ENCODE data around the gene ZCWPW2.

ZCWPW2 gene

GRCh38 chr3:28502397-28502937 is 153.9 kb downstream of the ZCWPW2 start:
- DNase-seq (ENCODE audit: low read depth, low spot score) = no peak
- in situ Hi-C loops (cut with HindIII; ENCODE audit: low sequenced_read_pairs) = no loop called here

GRCh38 chr3:28504976-28505375 is 156.5 kb downstream of the ZCWPW2 start:
- no peak for DNase-seq (ENCODE audit: low read depth, low spot score)
- no peak for TF ChIP-seq CTCF (IDR thresholded peaks at IDR 0.05; ENCODE audit: low read depth, low read length)
- in situ Hi-C loops (cut with HindIII; ENCODE audit: low sequenced_read_pairs) = no loop called here
- H3K4me3 ChIP-seq (ENCODE audit: low read depth, low read length) = no peak overlapping the region

More at GRCh38 chr3:28502397-28502937, 153.9 kb downstream of the ZCWPW2 start:
- no peak for TF ChIP-seq CTCF (IDR thresholded peaks at IDR 0.05; ENCODE audit: low read depth, low read length)
- H3K4me3 ChIP-seq (ENCODE audit: low read depth, low read length) = no peak overlapping the region

GRCh38 chr3:28521663-28522062 is 173.1 kb downstream of the ZCWPW2 start:
- in situ Hi-C loops (cut with HindIII; ENCODE audit: low sequenced_read_pairs) = no loop called here
- no peak for TF ChIP-seq CTCF (IDR thresholded peaks at IDR 0.05; ENCODE audit: low read depth, low read length)
- DNase-seq (ENCODE audit: low read depth, low spot score) = no peak
- no peak overlapping the region for H3K4me3 ChIP-seq (ENCODE audit: low read depth, low read length)

GRCh38 chr3:28542351-28542750 is 193.8 kb downstream of the ZCWPW2 start:
- H3K4me3 ChIP-seq (ENCODE audit: low read depth, low read length) = no peak overlapping the region
- no peak for DNase-seq (ENCODE audit: low read depth, low spot score)
- in situ Hi-C loops (cut with HindIII; ENCODE audit: low sequenced_read_pairs) = no loop called here

GRCh38 chr3:28544236-28544635 is 195.7 kb downstream of the ZCWPW2 start:
- in situ Hi-C loops (cut with HindIII; ENCODE audit: low sequenced_read_pairs) = no loop called here
- no peak overlapping the region for H3K4me3 ChIP-seq (ENCODE audit: low read depth, low read length)
- DNase-seq (ENCODE audit: low read depth, low spot score) = no peak
- TF ChIP-seq CTCF (IDR thresholded peaks at IDR 0.05; ENCODE audit: low read depth, low read length) = no peak

More at GRCh38 chr3:28542351-28542750, 193.8 kb downstream of the ZCWPW2 start:
- TF ChIP-seq CTCF (IDR thresholded peaks at IDR 0.05; ENCODE audit: low read depth, low read length) = no peak

- in situ Hi-C loops (cut with HindIII; ENCODE audit: low sequenced_read_pairs) = no loop called here
- no peak for TF ChIP-seq CTCF (IDR thresholded peaks at IDR 0.05; ENCODE audit: low read depth, low read length)
These were observed 196.3 kb downstream of the ZCWPW2 start for GRCh38 chr3:28544831-28545230.

GRCh38 chr3:28547677-28548076 is 199.2 kb downstream of the ZCWPW2 start:
- no peak for TF ChIP-seq CTCF (IDR thresholded peaks at IDR 0.05; ENCODE audit: low read depth, low read length)
- in situ Hi-C loops (cut with HindIII; ENCODE audit: low sequenced_read_pairs) = no loop called here
- no peak overlapping the region for H3K4me3 ChIP-seq (ENCODE audit: low read depth, low read length)
- DNase-seq (ENCODE audit: low read depth, low spot score) = no peak

More at GRCh38 chr3:28544831-28545230, 196.3 kb downstream of the ZCWPW2 start:
- no peak overlapping the region for H3K4me3 ChIP-seq (ENCODE audit: low read depth, low read length)
- no peak for DNase-seq (ENCODE audit: low read depth, low spot score)
